ENCODE measurements around the gene HES4.

DNA sequence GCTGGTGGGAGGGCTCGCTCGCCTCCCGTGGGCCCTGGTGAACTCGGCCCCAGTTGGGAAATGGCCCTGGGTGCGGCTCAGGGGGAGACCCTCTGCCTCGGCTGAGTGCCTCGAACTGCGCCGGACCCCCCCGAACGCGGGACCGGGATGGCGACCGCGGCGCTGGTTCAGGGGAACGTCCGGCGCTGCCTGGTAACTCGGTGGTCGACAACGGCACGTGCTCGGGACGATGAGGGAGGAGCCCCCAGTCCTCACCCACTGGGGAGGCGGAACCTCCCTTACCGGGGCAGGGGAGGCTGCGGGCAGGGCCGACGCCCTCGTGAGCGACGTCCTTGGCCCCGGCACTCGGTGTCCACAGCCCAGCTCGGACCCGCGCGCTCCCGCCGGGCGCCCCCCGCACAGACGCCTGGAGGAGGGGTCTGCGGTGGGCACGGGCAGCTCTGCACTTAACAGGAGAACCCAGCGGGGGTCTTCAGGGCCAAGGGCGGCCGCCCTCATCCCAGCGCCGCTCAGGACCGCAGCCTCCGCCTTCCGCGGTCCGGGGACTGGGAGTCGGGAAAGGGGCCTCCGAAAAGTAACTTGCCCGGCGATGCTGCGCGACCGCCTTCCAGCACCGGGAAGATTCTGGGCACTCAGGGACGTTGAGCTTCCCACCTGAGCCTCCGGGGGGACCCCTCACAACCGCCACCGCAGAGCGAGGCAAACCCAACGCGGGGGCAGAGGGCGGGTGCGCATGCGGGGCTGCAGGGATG, 1.7 kb downstream of the HES4 start:
- TF ChIP-seq, protein P1, sequence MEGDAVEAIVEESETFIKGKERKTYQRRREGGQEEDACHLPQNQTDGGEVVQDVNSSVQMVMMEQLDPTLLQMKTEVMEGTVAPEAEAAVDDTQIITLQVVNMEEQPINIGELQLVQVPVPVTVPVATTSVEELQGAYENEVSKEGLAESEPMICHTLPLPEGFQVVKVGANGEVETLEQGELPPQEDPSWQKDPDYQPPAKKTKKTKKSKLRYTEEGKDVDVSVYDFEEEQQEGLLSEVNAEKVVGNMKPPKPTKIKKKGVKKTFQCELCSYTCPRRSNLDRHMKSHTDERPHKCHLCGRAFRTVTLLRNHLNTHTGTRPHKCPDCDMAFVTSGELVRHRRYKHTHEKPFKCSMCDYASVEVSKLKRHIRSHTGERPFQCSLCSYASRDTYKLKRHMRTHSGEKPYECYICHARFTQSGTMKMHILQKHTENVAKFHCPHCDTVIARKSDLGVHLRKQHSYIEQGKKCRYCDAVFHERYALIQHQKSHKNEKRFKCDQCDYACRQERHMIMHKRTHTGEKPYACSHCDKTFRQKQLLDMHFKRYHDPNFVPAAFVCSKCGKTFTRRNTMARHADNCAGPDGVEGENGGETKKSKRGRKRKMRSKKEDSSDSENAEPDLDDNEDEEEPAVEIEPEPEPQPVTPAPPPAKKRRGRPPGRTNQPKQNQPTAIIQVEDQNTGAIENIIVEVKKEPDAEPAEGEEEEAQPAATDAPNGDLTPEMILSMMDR (tag by site-specific recombination; IDR thresholded peaks at IDR 0.05), result 0 out of 2 replicates have a peak, but pooled peaks have one; percentile 58
- no peak for TF ChIP-seq YY1 (tag by site-specific recombination; IDR thresholded peaks at IDR 0.05)
- TF ChIP-seq, protein P2, sequence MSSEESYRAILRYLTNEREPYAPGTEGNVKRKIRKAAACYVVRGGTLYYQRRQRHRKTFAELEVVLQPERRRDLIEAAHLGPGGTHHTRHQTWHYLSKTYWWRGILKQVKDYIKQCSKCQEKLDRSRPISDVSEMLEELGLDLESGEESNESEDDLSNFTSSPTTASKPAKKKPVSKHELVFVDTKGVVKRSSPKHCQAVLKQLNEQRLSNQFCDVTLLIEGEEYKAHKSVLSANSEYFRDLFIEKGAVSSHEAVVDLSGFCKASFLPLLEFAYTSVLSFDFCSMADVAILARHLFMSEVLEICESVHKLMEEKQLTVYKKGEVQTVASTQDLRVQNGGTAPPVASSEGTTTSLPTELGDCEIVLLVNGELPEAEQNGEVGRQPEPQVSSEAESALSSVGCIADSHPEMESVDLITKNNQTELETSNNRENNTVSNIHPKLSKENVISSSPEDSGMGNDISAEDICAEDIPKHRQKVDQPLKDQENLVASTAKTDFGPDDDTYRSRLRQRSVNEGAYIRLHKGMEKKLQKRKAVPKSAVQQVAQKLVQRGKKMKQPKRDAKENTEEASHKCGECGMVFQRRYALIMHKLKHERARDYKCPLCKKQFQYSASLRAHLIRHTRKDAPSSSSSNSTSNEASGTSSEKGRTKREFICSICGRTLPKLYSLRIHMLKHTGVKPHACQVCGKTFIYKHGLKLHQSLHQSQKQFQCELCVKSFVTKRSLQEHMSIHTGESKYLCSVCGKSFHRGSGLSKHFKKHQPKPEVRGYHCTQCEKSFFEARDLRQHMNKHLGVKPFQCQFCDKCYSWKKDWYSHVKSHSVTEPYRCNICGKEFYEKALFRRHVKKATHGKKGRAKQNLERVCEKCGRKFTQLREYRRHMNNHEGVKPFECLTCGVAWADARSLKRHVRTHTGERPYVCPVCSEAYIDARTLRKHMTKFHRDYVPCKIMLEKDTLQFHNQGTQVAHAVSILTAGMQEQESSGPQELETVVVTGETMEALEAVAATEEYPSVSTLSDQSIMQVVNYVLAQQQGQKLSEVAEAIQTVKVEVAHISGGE (tag by site-specific recombination; conservative IDR thresholded peaks at IDR 0.05; ENCODE audit: low read depth), result no peak; the same call in 1 of the 2 replicates
- no peak for TF ChIP-seq ZNF114 (tag by site-specific recombination; IDR thresholded peaks at IDR 0.05)
- no peak for TF ChIP-seq ZNF175 (tag by site-specific recombination; IDR thresholded peaks at IDR 0.05)
- no peak for TF ChIP-seq ZBTB49 (tag by site-specific recombination; IDR thresholded peaks at IDR 0.05; ENCODE audit: low read depth)
- peak; percentile 24; the same call in 1 of the 2 replicates for TF ChIP-seq ZNF660 (tag by site-specific recombination; IDR thresholded peaks at IDR 0.05)
- no peak; the same call in none of the 2 replicates for TF ChIP-seq ZNF391 (tag by site-specific recombination; IDR thresholded peaks at IDR 0.05; ENCODE audit: borderline replicate concordance, low read depth)
- TF ChIP-seq ATF2 (tag by site-specific recombination; IDR thresholded peaks at IDR 0.05; ENCODE audit: low read depth), result no peak
- TF ChIP-seq KLF16 (tag by site-specific recombination; IDR thresholded peaks at IDR 0.05), result 0 out of 2 replicates have a peak, but pooled peaks have one; percentile 43
- no peak for TF ChIP-seq ZNF248 (tag by site-specific recombination; IDR thresholded peaks at IDR 0.05)
- TF ChIP-seq ZNF777 (tag by site-specific recombination; IDR thresholded peaks at IDR 0.05; ENCODE audit: borderline replicate concordance), result no peak
- no peak for TF ChIP-seq ZFP37 (tag by site-specific recombination; IDR thresholded peaks at IDR 0.05)
- TF ChIP-seq ZBTB20 (tag by site-specific recombination; IDR thresholded peaks at IDR 0.05), result peak; percentile 97

Measured in HEK293 (cell line).